HG03280 (cell line): ENCODE results near the gene LAMTOR3.
"Not testable (repeated sequence)": the region's sequence is repeated elsewhere in the genome, so short reads cannot be mapped to it uniquely, and the experiment has no call there.

ENCODE experiments used
- ATAC-seq: cut with Tn5 transposase; IDR thresholded peaks from one replicate; pipeline ENCODE4 v1.9.1; 2021; ENCODE audit warnings: mild to moderate bottlenecking, moderate library complexity; ENCODE audit not compliant: unreplicated experiment

LAMTOR3 gene

GRCh38 chr4:99833756-99834155 lies 60.5 kb downstream of the LAMTOR3 start:
- no peak for ATAC-seq

DNA sequence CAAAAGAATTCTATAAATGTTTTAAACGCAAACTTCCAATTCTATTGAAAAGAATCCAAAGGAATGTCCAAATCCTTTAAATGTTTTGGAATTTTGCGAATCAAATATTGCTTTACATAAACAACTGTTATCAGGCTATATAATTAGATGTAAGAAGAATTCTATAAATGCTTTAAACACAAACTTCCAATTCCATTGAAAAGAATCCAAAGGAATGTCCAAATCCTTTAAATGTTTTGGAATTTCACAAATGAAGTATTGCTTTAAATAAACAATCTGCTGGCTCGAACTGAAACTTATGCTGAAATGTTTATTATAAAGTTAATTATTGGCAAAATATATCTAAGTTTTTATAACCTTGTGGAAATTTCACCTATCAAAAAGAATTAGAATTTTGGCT lies 61.5 kb downstream of the LAMTOR3 start:
- ATAC-seq, result no peak

GRCh38 chr4:99832321-99832720 lies 61.9 kb downstream of the LAMTOR3 start:
- ATAC-seq, result no peak

DNA sequence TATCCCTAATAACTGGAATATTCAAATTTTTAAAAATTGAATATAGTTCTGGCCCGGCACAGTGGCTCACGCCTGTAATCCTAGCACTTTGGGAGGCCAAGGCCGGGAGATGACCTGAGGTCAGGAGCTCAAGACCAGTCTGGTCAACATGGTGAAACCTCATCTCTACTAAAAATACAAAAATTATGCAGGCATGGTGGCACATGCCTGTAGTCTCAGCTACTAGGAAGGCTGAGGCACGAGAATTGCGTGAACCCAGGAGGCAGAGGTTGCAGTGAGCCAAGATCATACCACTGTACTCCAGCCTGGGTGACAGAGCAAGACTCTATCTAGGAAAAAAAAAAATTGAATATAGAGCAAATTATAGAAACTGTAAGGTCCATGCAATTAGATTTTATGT lies 64.2 kb downstream of the LAMTOR3 start:
- ATAC-seq, result not testable (repeated sequence)

GRCh38 chr4:99828477-99828876 lies 65.8 kb downstream of the LAMTOR3 start:
- ATAC-seq, result no peak
